Tibial nerve (tissue), 3 donors: ENCODE results near the gene LRRN2.

ENCODE experiments used
- CTCF ChIP-seq, 5 experiments: fragments of 200-600 bp in 3 of 5; fragments of 450-650 bp in 2 of 5; sonication (generic) in 3 of 5; IDR thresholded peaks; one replicate each; pipeline ENCODE4 v1.5.1; 2016 to 2019; ENCODE audit warnings: antibody characterized with exemption in 5 of 5, mild to moderate bottlenecking in 3 of 5, moderate library complexity in 2 of 5
- POLR2A ChIP-seq, 2 donors: fragments of 450-650 bp; IDR thresholded peaks; one replicate each; pipeline ENCODE4 v1.6.1; 2017; ENCODE audit warnings: antibody characterized with exemption in 2 of 2, mild to moderate bottlenecking in 2 of 2, moderate library complexity in 2 of 2

- TF ChIP-seq POLR2A (IDR thresholded peaks at IDR 0.05) (no peak), CTCF (IDR thresholded peaks at IDR 0.05) (no peak)
Observed at GRCh38 chr1:204613636-204614035, 71.9 kb downstream of the LRRN2 start.
